Brain microvascular endothelial cell (primary cell): ENCODE results near the gene EBF4.
"Not testable (repeated sequence)": the region's sequence is repeated elsewhere in the genome, so short reads cannot be mapped to it uniquely, and the experiment has no call there.

ENCODE experiments used
- DNase-seq: peaks from one replicate; pipeline ENCODE4 v3.0.0-alpha.2; 2020
- H3K27ac ChIP-seq: fragments of 250-450 bp; sonication (Bioruptor Pico); 2 replicates; pipeline ENCODE4 v1.5.1; 2020; ENCODE audit warnings: mild to moderate bottlenecking, moderate library complexity
- H3K27me3 ChIP-seq: fragments of 250-450 bp; sonication (Bioruptor Pico); replicated peaks from 2 replicates; pipeline ENCODE4 v1.5.1; 2020; ENCODE audit warnings: mild to moderate bottlenecking
- H3K36me3 ChIP-seq: fragments of 250-450 bp; sonication (Bioruptor Pico); replicated peaks from 2 replicates; pipeline ENCODE4 v1.5.1; 2020; ENCODE audit warnings: mild to moderate bottlenecking
- H3K4me3 ChIP-seq: 2 replicates; pipeline ENCODE4 v1.5.1; 2011; ENCODE audit warnings: low read depth, mild to moderate bottlenecking, control low read depth, low read length, moderate library complexity
- CTCF ChIP-seq: IDR thresholded peaks from 2 replicates; pipeline ENCODE4 v1.5.1; 2011; ENCODE audit warnings: low read depth, mild to moderate bottlenecking, moderate library complexity, low read length, control low read depth, inconsistent platforms; ENCODE audit errors: missing control alignments
- in situ Hi-C: cut with HindIII; loops from 2 replicates; pipeline ENCODE4 v1.10.0; 2017; ENCODE audit warnings: low sequenced_read_pairs, low pct_ligation_motif_present

EBF4 gene

DNA sequence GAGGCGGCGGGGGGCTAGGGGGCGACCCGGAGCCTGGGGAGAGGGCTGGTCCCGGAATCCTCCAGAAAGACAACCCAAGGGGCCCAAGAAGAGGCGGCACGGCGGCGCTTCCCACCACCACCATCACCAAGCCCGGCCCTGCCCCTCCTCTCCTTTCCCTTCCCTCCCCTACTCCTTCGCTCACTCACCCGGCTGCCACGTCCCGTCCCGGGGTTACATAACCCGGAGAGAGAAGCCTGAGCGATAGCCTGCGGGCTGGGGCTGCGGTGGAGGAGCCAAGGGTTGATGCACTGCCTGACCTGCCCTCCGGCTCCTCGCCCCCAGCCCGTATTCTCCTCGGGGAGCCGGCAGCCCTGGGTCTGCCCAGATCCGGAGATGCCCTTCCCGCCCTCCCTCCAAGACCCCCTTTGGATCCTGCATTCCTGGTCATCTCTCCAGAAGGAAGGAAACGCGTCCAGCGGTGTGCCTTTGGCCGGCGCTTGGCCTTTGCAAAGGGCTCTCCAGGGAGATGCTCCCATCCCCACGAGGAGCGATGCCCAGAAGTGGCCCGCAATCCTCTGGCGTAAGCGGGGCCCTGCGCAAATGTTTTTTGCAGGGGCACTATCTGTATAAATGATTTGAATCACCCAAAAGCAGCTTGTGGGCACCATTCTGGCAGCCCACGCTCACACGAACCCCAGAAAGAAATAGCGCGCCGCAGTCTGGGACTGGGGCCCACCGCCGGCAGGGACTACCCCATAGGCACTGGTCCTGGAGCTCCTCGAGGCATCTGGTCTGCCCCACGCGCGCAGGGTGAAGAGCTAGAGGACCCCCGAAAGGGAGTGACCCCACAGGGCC lies 112.5 kb downstream of the EBF4 start:
- no peak for TF ChIP-seq CTCF
- H3K4me3 ChIP-seq: no peak overlapping the region
- in situ Hi-C loops: no loop called here
- H3K27me3 ChIP-seq: peaks cover 59% of the 10 kb centered on the region
- no peaks in the 10 kb centered on the region for H3K36me3 ChIP-seq
- no peak for DNase-seq
- no peak overlapping the region for H3K27ac ChIP-seq

- Histone ChIP-seq H3K4me3 (no peak overlapping the region), H3K27ac (no peak overlapping the region), H3K27me3 (peaks cover 53% of the 10 kb centered on the region), H3K36me3 (no peaks in the 10 kb centered on the region)
- no peak for TF ChIP-seq CTCF
- in situ Hi-C loops: no loop called here
- no peak for DNase-seq
Measured at GRCh38 chr20:2805689-2806350, 113.2 kb downstream of the EBF4 start.

DNA sequence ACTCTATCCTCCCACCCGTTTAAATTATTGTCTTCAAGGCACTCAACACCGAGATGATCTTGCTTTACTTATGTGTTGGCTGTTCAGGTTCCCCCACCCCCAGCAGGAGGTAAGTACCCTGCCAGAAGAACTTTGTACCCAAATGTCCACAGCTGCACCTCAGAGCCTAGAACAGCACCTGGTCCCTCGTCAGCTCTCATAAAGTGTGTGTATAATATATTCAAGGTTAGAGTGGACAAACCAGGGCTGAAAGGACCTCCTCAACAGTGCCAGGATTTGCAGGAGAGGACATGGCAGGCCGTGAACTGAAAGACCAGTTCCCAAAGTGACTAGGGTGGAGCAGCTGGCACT lies 113.7 kb downstream of the EBF4 start:
- in situ Hi-C loops: no loop called here
- Histone ChIP-seq H3K27me3 (peaks cover 48% of the 10 kb centered on the region), H3K4me3 (no peak overlapping the region), H3K27ac (no peak overlapping the region), H3K36me3 (no peaks in the 10 kb centered on the region)
- TF ChIP-seq CTCF: no peak
- no peak for DNase-seq

DNA sequence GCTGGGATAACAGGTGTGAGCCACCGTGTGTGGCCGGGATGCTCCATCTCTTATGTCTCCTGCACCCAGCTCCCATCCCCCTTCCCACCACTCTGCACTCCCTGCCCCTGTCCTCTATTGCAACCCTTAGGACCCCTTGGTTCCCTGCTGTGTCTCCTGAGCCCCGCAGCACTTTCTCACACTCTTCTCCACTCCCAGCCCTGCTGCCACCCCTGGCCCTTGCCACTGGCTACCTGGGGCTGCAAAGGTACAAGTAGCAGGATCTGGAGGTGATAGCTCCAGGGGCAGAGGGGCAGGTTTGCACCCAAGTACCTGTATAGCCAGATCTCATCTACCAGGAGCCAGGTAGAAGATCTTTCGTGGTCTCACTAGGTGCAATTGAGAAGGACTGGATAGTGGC lies 114.4 kb downstream of the EBF4 start:
- DNase-seq: no peak
- H3K27ac ChIP-seq: no peak overlapping the region
- no peak for TF ChIP-seq CTCF
- in situ Hi-C loops: no loop called here
- peaks cover 43% of the 10 kb centered on the region for H3K27me3 ChIP-seq
- H3K36me3 ChIP-seq: no peaks in the 10 kb centered on the region
- H3K4me3 ChIP-seq: no peak overlapping the region

- DNase-seq, H3K27ac ChIP-seq, H3K4me3 ChIP-seq, in situ Hi-C loops, H3K36me3 ChIP-seq: not testable (repeated sequence)
- H3K27me3 ChIP-seq: peaks cover 37% of the 10 kb centered on the region
Measured at GRCh38 chr20:2807929-2808328, 115.3 kb downstream of the EBF4 start.

DNA sequence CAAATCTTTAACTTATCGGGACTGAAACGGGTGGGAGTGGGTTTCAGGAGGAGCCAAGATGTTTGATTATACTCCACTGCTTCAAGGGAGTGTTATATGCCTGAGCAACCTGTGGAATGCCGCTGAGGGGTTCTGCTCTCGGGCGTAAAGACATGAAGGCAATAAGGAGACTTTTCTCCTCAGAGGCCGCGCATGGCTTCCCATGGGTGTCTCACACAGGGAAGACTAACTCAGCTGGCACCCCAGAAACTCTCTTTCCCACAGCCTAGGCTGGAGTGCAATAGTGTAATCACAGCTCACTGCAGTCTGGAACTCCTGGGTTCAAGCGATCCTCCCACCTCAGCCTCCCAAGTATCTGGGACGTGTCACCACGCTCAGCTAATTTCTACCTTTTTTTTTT lies 117.1 kb downstream of the EBF4 start:
- in situ Hi-C loops: no loop called here
- TF ChIP-seq CTCF: no peak
- Histone ChIP-seq H3K4me3 (no peak overlapping the region), H3K27me3 (peaks cover 25% of the 10 kb centered on the region), H3K36me3 (no peaks in the 10 kb centered on the region), H3K27ac (no peak overlapping the region)
- DNase-seq: no peak
